ENCODE measurements around the gene PEPD.

Gene PEPD

DNA sequence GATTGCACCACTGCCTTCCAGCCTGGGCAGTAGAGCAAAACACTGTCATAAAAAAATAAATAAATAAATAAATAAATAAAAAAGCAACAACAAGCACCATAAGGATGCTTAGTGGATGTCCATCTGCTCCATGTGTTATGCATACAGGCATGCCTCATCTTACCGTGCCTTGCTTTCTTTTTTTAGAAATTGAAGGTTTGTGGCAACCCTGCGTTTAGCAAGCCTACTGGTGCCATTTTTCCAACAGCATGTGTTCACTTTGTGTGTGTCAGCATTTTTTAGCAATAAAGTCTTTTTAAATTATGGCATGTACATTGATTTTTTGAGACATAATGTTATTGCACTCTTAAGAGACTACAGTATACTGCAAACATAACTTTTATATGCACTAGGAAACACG lies 68.3 kb downstream of the PEPD start:
- no peak for DNase-seq

DNA sequence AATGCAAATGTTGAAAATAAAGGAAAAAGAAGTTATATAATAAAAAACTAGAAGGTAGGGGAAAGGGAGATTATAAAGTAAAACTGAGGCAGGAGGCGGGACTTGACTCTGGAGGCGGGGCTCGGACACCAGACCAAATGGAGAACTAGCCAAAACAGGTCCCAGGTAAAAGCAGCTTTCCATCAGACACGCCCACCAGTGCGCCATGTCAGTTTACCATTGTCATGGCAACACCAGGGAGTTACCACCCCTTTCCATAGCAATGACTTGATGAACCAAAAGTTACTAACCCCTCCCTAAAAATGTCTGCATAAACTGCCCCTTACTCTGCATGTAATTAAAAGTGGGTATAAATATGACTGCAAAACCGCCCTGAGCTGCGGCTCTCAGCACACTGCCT lies 70.9 kb downstream of the PEPD start:
- no peak for DNase-seq

DNA sequence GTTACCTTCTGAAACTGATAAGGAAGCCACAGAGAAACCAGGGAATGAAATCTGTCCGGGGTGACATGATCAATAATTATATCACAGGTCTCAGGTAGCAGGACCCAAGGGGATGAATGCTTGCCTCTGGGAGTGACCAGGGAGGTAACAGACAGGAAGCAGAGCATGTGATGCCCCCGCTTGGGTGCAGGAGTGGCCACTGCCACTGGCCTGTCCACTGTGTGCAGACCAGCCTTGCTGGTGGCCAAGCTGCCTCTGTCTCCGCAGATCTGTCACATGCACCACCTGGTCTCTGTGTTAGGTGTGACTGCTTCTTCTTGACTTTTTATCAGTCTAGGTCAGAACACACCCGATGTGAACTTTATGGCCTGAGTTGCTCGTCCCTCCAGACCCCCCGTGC lies 71.8 kb downstream of the PEPD start:
- no peak for DNase-seq

DNA sequence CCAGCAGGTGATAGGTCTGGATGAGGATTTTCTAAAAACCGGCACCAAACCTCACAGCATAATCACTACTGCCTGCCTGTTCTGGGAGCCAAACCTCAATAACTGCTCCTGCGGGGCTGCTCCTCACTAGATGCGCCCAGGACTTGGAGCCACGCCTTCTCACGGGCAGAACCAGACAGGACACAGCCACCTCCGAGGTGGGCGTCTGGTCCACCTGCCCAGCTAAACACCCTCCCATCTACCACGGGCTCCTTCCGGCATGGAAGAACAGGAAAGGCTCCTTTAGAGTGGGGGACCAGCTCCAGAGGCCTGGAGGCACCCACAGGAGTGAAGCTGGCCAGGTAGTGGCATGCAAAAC lies 73.5 kb downstream of the PEPD start:
- no peak for DNase-seq

DNA sequence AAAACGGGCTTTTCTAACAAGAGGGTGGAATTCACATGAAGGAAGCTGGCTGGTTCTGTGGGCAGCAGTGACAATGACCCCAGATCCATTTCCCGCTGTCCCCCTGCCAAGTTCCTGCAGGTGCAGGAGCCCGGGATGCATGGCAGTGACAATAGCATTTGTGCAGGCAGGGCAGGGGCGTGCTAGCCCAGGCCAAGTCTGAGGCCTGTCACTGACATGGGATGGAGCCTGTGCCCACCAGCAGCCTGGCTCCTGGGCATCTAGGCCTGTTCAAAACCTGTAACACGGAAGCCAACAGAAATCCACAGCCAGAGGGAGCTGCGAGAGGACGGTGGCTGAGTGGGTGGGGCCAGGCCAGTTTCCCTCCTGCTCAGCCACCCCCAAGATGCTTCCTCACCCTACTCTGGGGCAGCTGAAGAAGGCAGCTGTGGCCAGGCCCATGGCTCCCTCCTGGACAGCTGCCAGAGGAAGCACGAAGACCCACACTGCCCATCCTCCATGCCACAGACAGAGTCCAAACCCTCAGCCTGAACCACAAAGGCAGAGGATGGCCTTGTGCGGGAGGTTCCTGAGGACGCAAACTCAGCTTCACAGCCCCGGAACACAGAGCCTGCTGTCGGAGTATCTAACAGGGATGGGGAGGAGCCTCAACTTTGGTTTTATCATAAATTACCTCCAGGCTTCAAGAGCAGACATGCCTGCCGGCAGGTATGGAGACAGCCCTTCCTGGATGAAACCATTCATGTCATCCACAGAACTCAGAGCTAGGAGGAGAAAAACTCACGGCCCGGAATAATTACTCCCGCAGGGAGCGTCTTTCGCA lies 74.0 kb downstream of the PEPD start:
- no peak for DNase-seq

DNA sequence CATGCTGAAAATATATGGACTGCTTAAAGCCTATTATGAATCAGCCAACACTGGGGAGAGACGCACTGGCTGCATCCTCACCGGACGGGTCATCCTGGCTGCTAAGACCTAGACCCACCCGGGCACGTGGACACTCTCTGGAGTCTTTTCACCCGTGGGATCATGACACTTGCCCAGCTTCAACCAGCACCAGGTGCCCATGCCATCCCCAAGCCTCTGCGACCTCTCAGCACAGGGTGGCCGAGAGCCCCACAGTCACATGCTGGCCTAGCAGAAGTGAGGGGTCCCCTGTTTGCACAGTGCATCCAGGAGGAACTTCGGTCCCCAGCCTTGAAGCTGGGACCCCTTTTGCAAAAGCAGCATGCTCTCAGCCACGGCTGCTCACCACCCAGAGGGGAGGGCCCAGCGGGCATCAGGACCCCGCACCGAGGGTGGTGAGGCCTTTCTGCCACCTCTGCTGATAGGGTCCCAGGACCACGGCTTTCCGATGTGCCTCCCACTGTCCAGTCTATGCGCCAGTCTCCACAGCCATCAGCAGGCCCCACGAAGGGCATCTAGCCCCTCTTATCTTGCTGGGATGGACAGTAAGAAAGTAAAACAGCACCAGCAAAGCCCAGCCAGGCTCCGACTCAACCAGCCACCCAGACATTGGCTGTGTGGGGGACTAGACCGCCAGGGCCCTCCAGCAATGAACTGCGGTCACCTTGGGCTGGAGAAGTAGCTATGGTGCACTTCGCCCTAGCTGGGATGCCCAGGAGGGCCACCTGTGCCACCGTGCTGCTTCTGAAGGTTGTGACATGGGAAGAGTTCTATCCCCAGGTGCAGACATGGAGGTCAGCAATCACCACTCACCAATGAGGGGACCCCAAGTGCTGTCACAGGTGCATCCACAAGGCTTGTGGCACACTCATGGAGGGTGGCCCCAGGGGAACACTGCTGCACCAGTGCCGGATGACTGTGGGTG lies 75.0 kb downstream of the PEPD start:
- no peak for DNase-seq

DNA sequence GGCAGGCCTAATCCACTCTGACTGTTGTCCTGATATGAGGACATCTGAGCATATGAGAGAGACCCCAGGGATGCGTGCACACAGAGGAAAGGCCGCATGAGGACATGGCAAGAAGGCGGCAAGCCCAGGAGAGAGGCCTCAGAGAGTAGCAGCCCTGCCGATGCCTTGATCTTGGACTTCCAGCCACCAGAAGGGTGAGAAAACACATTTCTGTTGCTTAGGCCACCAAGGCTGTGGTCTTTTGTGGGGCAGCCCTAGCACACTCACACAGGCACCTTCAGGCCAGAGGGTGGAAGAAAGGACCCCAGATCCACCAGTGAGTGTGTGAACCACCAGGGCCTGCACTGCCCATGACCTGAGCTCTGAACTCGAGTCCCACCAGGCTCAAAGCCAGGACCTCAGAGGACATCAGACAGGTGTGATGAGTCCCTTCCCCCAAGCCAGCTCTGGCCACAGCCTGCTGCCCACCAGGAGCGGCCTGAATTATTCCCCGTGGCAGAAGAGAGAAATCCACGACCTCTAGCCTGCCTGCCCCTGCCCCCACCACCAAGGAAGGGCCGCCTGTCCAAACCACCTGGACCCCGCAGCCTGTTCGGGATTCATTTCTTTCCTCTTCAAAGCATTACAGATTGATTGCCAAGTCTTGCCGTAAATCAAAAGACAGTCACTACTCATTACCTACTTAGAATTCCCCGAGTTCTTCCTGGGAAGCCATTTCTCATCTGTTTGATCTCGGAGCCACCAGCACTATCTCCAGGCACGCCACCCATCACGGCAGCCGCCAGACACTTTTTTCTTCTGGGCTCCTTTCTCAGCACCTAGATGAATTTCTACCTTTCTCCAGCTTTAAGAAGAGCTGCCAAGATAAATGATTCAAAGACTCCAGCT lies 75.9 kb downstream of the PEPD start:
- peak; percentile 27 for DNase-seq

DNA sequence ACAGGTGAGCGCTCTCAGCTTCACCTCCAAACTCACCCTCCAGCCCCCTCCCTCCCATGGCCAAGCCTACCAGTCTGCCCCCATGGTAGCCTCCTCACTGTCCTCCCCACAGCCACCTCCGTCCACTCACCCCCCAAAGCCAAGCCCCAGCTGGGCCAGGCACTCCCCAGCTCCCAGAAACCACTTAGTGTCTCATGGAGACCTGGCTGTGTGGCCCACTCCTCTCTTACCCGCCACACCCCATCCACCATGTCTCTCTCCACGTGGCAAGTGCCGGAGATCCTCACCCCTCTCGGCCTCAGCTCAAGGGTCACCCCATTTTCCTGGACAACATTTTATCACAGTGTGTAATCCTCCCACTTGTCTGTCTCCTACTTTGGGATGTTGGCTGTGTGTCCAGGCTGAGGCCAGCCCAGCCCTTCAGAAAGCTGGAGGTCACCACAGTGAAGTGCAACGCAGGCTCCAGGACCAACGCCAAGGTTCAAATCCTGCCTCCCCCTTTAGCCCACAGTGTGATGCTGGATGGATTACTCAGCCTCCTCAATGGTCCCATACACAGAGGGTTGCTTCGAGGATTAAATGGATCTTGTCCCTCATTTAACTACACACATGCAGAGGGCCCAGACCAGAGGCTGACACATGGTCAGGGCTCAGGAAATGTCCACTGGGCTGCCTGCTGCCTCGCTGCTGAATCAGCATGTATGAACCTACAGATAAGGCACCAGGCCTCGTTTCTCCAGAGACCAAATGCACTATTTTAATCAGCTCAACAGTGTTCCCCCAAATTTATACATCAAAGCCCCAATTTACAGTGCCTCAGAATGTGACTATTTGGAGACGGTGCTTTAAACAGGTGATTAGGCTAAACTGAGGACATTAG lies 76.8 kb downstream of the PEPD start:
- no peak for DNase-seq

DNA sequence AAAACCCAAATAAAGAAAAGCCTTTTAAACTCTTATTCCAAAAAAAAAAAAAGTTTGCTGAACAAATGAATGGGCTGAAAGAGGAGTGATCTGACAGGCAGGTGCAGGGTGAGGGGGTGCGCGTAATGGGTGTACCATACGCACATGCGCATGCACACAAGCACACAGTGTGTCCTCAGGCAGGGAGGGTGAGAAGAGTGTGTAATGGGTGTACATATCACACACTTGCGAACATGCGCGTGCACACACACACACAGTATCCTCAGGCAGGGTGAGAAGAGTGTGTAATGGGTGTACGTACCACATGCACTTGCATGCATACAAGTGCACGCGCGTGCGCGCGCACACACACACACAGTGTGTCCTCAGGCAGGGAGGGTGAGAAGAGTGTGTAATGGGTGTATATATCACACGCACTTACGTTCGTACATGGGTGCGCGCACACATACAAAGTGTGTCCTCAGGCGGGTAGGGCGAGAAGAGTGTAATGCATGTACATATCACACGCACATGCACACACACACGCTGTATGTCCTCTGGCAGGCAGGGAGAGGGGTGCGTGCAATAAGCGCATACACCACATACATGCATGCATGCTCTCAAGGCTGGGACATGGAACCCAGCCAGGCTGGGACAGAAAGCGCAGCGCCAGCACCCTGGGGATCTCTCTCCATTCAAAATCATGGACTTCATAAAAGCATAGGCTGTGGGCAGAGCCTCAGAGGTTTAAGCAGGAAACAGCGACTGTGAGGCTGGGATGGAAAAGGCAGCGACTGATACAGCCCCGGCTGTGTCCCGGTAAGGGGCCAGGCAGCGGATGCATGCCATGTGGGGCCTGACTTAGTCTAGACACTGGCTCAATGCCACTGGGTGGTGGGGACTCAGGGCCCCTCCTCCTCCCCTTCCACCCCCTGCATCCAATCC lies 77.7 kb downstream of the PEPD start:
- DNase-seq, result no peak

DNA sequence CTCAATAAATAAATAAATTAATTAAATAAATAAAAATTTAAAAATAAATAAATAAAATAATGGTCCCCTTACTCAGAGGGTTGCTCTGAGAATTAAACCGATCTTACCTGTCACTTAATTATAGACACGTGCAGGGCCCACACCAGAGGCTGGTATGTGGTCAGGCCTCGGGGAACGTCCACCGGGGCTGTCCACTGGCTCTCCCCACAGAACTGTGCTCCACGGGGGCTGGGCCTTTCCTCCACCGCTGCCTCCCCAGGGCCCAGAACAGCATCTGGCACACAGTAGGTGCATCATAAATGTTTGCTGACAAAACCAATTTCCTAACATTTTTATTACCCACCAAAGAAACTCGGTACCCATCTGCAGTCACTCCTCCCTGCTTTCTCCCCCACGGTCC lies 78.9 kb downstream of the PEPD start:
- no peak for DNase-seq

DNA sequence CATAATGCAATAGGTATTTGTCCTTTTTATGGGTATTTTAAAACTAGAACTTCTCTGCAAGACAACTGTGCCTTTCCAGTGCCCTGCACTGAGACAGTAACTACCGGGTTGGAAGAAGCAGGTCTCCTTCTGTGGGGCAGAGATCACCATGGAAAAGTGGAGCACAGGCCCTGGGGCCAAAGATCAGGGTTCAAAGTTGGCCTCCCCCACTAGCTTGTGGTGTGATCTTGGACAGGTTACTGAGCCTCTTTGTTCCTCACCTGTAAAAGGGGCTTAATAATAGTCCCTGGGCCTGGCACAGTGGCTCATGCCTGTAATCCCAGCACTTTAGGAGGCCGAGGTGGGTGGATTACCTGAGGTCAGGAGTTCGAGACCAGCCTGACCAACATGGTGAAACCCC lies 79.8 kb downstream of the PEPD start:
- DNase-seq, result no peak

DNA sequence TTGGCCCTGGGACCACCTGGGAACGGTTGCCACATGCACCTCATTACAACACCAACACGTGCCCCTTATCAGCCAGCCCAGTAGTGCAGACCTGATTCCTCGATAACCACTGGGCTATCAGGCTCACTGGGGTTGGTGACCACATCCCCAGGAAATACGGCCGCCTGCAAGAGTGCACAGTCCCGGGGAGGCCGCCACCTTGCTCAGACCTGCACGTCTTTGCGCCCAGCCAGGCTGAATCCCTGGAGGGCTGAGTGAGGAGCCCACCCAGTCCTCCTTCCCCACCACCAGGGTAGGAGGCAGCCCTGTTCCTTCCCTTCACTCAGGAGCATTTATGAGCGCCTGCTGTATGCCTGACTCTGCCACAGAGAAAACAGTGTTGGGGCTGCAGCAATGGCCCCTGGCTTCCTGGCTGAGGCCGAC lies 80.3 kb downstream of the PEPD start:
- DNase-seq, result no peak

DNA sequence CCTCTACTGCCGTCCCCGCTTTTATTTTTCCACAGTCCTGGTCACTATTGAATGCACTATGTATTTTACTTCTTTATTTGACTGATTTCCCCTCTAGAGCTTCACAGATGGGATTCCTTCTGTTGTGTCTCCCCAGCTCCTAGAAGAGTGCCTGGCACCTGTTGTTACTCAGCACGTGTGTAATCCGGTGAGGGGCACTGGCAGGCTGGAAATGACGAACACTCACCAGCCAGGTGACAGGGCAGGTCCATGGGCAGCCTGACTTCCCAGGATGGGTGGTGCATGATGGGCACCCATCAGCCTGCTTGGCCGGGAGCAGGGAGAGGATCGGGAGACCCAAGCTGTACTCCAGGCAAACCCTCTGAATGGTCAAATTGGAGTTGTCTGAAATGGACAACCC lies 80.9 kb downstream of the PEPD start:
- DNase-seq, result no peak

DNA sequence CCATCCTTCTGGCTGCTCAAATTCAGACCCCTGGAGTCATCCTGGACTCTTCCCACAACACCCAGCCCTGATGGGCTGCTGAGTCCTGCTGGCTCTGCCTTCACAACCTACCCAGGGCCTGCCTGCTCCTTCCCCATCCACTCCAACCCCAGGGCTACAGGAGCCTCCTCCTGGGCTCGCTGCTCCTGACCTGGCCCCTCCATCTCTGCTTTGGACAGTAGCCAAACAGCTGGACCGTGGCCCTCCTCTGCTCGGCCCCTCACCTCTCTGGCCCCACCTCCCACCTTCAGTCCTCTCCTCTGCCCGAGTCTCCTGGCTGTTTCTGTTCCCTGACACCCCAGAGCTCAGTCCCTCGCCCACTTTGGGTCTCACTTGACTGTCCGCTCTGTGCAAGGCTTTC lies 81.3 kb downstream of the PEPD start:
- DNase-seq, result no peak

DNA sequence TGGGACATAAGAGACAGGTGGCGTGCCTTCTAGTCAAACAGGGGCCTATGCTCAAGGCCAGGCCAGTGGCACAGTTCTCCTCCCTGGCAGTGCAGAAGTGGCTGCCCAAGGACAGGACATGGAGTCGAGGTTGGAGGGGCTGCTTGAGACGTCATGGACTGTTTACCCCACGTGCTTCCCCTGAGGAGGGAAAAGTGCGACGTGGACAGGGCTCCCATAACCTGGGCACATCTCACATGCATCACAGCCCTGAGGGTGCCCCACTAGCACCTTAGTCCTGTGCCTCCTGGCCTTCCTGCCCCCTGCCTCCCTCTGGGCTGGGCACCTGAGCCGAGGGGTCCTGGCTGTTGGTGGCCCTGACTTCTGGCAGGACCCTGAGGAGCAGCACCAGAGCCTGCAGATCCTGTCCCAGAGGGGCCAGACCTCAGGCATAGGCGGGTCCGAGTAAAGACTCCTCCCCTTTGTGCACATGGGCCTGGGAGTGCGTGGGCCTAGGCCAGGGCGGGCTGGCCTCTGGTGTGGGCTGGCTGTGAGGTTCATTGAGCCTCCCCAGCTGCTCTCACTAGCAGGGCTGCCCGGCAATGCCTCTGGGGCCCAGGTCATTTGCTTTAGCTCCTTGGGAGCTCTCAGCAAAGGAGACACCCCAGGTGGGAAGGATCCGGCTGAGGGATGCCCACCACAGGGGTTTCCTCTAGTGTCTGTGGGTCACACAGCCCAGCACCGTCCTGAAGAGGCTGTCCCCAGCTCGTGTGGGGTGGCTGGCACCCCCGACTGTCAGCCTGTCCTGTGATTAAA lies 82.4 kb downstream of the PEPD start:
- DNase-seq, result no peak

DNA sequence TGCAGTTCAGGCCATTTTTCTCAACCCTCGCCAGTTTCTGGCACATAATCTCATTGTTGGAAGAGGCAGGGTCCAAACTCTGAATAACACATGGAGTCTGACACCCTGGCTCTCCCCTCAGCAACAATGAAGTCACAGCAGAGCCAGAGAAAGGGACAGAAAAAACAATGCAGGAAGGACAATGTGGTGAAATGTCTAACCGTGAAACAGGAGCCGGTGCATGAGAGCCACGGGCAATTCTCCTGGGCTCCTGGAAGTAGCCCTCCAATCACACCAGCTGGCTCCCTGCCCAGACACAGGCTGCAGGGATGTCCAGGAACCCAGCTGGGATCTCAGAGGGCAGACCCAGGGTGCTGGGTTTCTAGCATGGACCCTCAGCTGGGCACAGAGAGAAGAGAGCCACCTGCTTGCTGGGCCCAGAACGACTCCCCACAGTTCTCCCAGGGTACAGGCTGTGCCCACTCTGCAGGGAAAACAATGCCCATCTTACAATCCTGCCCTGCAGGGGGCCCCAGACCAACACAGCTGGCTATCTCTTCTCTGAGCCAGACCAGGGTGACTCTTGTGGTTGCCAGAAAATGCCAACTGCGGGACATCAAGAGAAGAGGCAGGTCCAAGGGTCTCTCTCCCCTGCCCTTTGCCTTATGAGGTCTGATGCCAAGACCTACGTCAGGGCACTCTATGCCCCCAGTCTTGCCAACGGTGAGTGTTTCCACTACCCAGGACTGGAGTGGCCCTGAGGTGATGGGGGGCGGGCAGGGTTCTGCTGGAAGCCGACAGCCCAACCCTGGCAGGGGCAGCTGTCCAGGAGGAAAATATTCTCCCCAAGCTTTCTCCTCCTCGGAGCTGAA lies 83.5 kb downstream of the PEPD start:
- no peak for DNase-seq

DNA sequence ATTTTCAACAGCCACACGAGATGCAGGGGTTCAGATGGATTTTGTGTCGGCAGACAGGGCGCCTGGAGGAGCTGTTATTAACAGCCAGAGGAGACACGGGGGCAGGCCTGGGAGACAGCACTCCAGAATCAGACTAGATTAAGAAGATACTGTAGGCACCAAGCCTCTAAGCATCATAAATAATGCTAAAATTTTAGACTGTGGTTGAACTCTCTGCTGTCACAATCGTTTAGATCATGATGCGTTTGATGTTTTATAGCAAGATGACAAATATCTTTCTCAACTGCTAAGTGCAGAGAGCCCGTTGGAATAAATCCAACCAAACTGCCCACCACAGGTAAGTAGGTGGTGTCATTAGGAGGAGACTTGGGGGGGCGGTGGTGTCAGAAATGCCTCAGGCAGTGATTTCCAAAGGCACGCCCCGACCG lies 84.2 kb downstream of the PEPD start:
- no peak for DNase-seq

DNA sequence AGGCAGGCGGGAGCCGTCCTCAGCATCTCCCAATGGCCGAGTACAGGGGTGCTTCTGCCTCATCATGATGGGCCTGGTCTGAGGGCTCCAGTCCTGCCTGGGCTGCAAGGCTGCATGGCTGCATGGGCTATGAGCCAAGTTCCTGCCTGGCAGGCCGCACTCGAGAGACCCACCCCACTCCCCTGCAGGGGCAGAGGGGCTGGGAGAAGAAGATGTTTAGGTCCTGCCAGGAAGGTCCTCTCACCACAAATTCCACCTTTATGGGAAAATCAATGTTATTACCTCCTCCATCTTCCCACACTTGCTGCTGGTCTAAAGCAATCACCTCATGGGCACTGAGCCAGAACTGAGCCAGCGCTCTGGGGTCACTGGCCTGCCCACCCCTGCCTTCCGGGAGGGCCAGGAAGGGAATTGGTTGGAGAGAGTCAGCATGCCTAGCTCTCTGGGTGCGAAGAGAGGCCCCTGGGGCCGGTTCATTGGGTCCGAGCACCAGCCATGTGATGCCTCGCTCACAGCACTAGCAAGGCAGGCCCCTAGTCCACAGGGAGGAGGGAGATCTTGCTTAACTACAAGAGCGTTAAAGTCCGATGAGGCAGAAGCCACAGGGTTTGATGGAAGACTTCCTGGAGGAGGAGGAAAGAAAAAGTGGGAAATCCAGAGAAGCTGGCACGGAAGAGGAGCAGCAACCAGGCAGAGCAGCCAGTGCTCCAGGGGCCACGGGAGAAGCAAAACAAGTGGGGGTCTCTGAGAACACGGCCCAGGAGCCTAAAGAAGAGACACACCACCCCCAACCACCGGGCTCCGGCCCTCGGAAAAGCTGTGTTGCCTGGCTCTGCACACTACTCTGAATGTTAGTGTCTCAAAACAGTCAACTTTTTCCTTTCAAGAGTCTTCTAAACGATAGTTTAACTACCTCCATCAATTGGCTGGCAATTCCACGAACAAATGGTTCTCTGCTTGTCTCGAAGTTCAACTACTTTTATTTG lies 84.9 kb downstream of the PEPD start:
- DNase-seq, result no peak
